Uterus (tissue), 4 donors: Measurements from ENCODE around the gene PCNX1. TPM values are rescaled to one million over a fixed set of nuclear protein-coding genes. Genes with fewer than 3 reads are reported as not detected.

Experiments used
- DNase-seq, 2 donors: peaks; one replicate each; pipeline ENCODE4 v3.0.0-alpha.2; 2019 to 2020
- H3K27ac ChIP-seq, 2 donors: fragments of 200-600 bp; sonication (generic); 1 replicate in 1 of 2; 2 replicates in 1 of 2; pipeline ENCODE4 v1.5.1; 2016 to 2018
- H3K27me3 ChIP-seq, 2 donors: fragments of 200-600 bp; sonication (generic); one replicate each; pipeline ENCODE4 v1.5.1; 2018 to 2019; ENCODE audit warnings: control low read depth in 1 of 2
- H3K36me3 ChIP-seq, 2 donors: fragments of 200-600 bp; sonication (generic); one replicate each; pipeline ENCODE4 v1.5.1; 2019; ENCODE audit warnings: control low read depth in 1 of 2
- H3K4me1 ChIP-seq, 2 donors: fragments of 200-600 bp; sonication (generic); one replicate each; pipeline ENCODE4 v1.5.1; 2018 to 2019; ENCODE audit warnings: control low read depth in 1 of 2
- H3K4me3 ChIP-seq, 2 donors: fragments of 200-600 bp; sonication (generic); 1 replicate in 1 of 2; 2 replicates in 1 of 2; pipeline ENCODE4 v1.5.1; 2018 to 2019; ENCODE audit warnings: mild to moderate bottlenecking in 1 of 2
- H3K9me3 ChIP-seq, 2 donors: fragments of 200-600 bp; sonication (generic); one replicate each; pipeline ENCODE4 v1.5.1; 2019; ENCODE audit warnings: control low read depth in 1 of 2
- CTCF ChIP-seq, 4 experiments: fragments of 200-600 bp in 2 of 4; fragments of 450-650 bp in 2 of 4; sonication (generic) in 2 of 4; IDR thresholded peaks; one replicate each; pipeline ENCODE4 v1.5.1; 2016 to 2019; ENCODE audit warnings: antibody characterized with exemption in 4 of 4, mild to moderate bottlenecking in 2 of 4, moderate library complexity in 1 of 4
- POLR2A ChIP-seq, 2 donors: fragments of 450-650 bp; IDR thresholded peaks; one replicate each; pipeline ENCODE4 v1.6.1; 2016; ENCODE audit warnings: antibody characterized with exemption in 2 of 2, mild to moderate bottlenecking in 1 of 2, moderate library complexity in 1 of 2
- intact Hi-C: fragments of 100-400 bp; cut with DNase I; formaldehyde crosslinking; loops from one replicate; pipeline ENCODE4 v1.15.1; 2023; ENCODE audit warnings: low total_unique reads
- total RNA-seq, 4 donors: library from RNA; depleted of rRNA in 3 of 4; stranded (reverse); fragments of >200 nt in 3 of 4; gene quantifications; one replicate each; pipeline versions ENCODE4 v1.1.0 to v1.2.4, GENCODE V29; 2014 to 2023
- donor health status: DM: yes; HTN: yes; CAD: no.

Gene PCNX1
- total RNA-seq, 4 donors from 2014 or later: 34.6 to 112 (median 90.3) TPM

- DNase-seq: no peak
- Histone ChIP-seq H3K9me3 (no peaks in the 10 kb centered on the region), H3K27ac (no peak overlapping the region), H3K4me3 (no peak overlapping the region), H3K36me3 (no peaks in the 10 kb centered on the region), H3K4me1 (no peaks in the 10 kb centered on the region), H3K27me3 (no peaks in the 10 kb centered on the region)
- TF ChIP-seq CTCF (IDR thresholded peaks at IDR 0.05): no peak
- no peak for TF ChIP-seq POLR2A (IDR thresholded peaks at IDR 0.05)
- intact Hi-C loops: no loop called here
These were observed 20.6 kb upstream of the PCNX1 start for GRCh38 chr14:70886421-70887206.

GRCh38 chr14:70887207-70887681 lies 20.0 kb upstream of the PCNX1 start:
- Histone ChIP-seq H3K4me1 (no peaks in the 10 kb centered on the region), H3K9me3 (no peaks in the 10 kb centered on the region), H3K27ac (no peak overlapping the region), H3K4me3 (no peak overlapping the region), H3K27me3 (no peaks in the 10 kb centered on the region), H3K36me3 (no peaks in the 10 kb centered on the region)
- TF ChIP-seq CTCF (IDR thresholded peaks at IDR 0.05): no peak
- no peak for TF ChIP-seq POLR2A (IDR thresholded peaks at IDR 0.05)
- intact Hi-C loops: no loop called here
- DNase-seq: no peak

GRCh38 chr14:70887737-70888499 lies 19.3 kb upstream of the PCNX1 start:
- H3K4me1 ChIP-seq: no peaks in the 10 kb centered on the region
- no peak for DNase-seq
- TF ChIP-seq POLR2A (IDR thresholded peaks at IDR 0.05) (no peak), CTCF (IDR thresholded peaks at IDR 0.05) (no peak)
- H3K36me3 ChIP-seq: no peaks in the 10 kb centered on the region
- H3K9me3 ChIP-seq: no peaks in the 10 kb centered on the region
- intact Hi-C loops: no loop called here
- no peak overlapping the region for H3K27ac ChIP-seq
- no peak overlapping the region for H3K4me3 ChIP-seq
- H3K27me3 ChIP-seq: no peaks in the 10 kb centered on the region

- Histone ChIP-seq H3K9me3 (no peaks in the 10 kb centered on the region), H3K4me3 (no peak overlapping the region), H3K4me1 (no peaks in the 10 kb centered on the region), H3K27me3 (no peaks in the 10 kb centered on the region), H3K36me3 (no peaks in the 10 kb centered on the region), H3K27ac (no peak overlapping the region)
- DNase-seq: no peak
- intact Hi-C loops: no loop called here
- TF ChIP-seq POLR2A (IDR thresholded peaks at IDR 0.05) (no peak), CTCF (IDR thresholded peaks at IDR 0.05) (no peak)
These were observed 18.5 kb upstream of the PCNX1 start for GRCh38 chr14:70888681-70889175.

- DNase-seq: no peak
- Histone ChIP-seq H3K36me3 (no peaks in the 10 kb centered on the region), H3K4me1 (no peaks in the 10 kb centered on the region), H3K27me3 (no peaks in the 10 kb centered on the region), H3K4me3 (no peak overlapping the region), H3K27ac (no peak overlapping the region), H3K9me3 (no peaks in the 10 kb centered on the region)
- intact Hi-C loops: no loop called here
- TF ChIP-seq CTCF (IDR thresholded peaks at IDR 0.05) (no peak), POLR2A (IDR thresholded peaks at IDR 0.05) (no peak)
These were observed 17.7 kb upstream of the PCNX1 start for GRCh38 chr14:70889555-70889954.
